H1 (cell line): ENCODE measurements around the gene RAD51B. TPM values are rescaled to one million over a fixed set of nuclear protein-coding genes. Genes with fewer than 3 reads are reported as not detected.

Experiments
- CTCF ChIA-PET: fragments of 300-600 bp; sonication (Branson Sonifier 250); formaldehyde crosslinking; loops from one replicate; lab custom pipeline; 2021; ENCODE audit not compliant: partially characterized antibody; lab: Charles Lee
- POLR2A ChIA-PET: fragments of 300-600 bp; sonication (Branson Sonifier 250); formaldehyde crosslinking; loops from one replicate; lab custom pipeline; 2021; ENCODE audit warnings: inconsistent platforms; ENCODE audit not compliant: partially characterized antibody; lab: Charles Lee
- DNase-seq, 2 experiments: peaks; one replicate each; pipeline versions ENCODE4 v3.0.0 to v3.0.0-alpha.2; 2010 to 2022; ENCODE audit warnings: low spot score in 2 of 2, low read depth in 1 of 2, mixed read lengths in 1 of 2
- FAIRE-seq: peaks from 2 replicates; lab custom pipeline; 2011; peaks lifted over from hg19 to GRCh38; lab: Jason Lieb, UNC
- H2AFZ ChIP-seq: 2 replicates; pipeline ENCODE4 v1.8.1; 2012; ENCODE audit warnings: low read length, inconsistent platforms
- H2AK5ac ChIP-seq: 2 replicates; pipeline ENCODE4 v1.6.1; 2013; ENCODE audit warnings: low read depth, low read length
- H2BK120ac ChIP-seq: replicated peaks from 2 replicates; pipeline ENCODE3; 2013; ENCODE audit warnings: low read depth, low read length, inconsistent platforms
- H2BK12ac ChIP-seq: 2 replicates; pipeline ENCODE4 v1.6.1; 2013; ENCODE audit warnings: low read depth, low read length
- H2BK15ac ChIP-seq: 2 replicates; pipeline ENCODE4 v1.6.1; 2013; ENCODE audit warnings: low read length
- H2BK20ac ChIP-seq: 2 replicates; pipeline ENCODE4 v1.6.1; 2013; ENCODE audit warnings: low read length
- H2BK5ac ChIP-seq: 2 replicates; pipeline ENCODE4 v1.6.1; 2013; ENCODE audit warnings: low read depth, low read length
- H3K14ac ChIP-seq: 2 replicates; pipeline ENCODE4 v1.6.1; 2013; ENCODE audit warnings: inconsistent platforms; ENCODE audit not compliant: insufficient read length
- H3K18ac ChIP-seq: 2 replicates; pipeline ENCODE4 v1.6.1; 2013; ENCODE audit warnings: low read length; ENCODE audit errors: extremely low read depth
- H3K23ac ChIP-seq: 2 replicates; pipeline ENCODE4 v1.6.1; 2013; ENCODE audit warnings: inconsistent platforms; ENCODE audit not compliant: insufficient read length
- H3K23me2 ChIP-seq: 2 replicates; pipeline ENCODE4 v1.6.1; 2013; ENCODE audit warnings: low read depth, low read length
- H3K27ac ChIP-seq: 2 replicates; pipeline ENCODE4 v1.6.1; 2011; ENCODE audit warnings: low read depth, low read length, inconsistent platforms
- H3K27me3 ChIP-seq, 4 experiments: replicated peaks in 1 of 4; 1 replicate in 1 of 4; 2 replicates in 3 of 4; pipeline versions ENCODE4 v1.6.1 to v1.8.1; 2011 to 2013; ENCODE audit warnings: low read length in 3 of 4, mild to moderate bottlenecking in 3 of 4, inconsistent platforms in 2 of 4, mixed read lengths in 2 of 4, moderate library complexity in 1 of 4; ENCODE audit not compliant: control insufficient read depth in 3 of 4, insufficient read depth in 3 of 4; ENCODE audit errors: extremely low read depth in 1 of 4
- H3K36me3 ChIP-seq, 4 experiments: 2 replicates each; pipeline versions ENCODE4 v1.6.1 to v1.8.1; 2011 to 2013; ENCODE audit warnings: mild to moderate bottlenecking in 4 of 4, low read length in 3 of 4, moderate library complexity in 2 of 4, control low read depth in 1 of 4, inconsistent platforms in 1 of 4; ENCODE audit not compliant: insufficient read depth in 4 of 4, control insufficient read depth in 2 of 4
- H3K4ac ChIP-seq: replicated peaks from 2 replicates; pipeline ENCODE3; 2013; ENCODE audit warnings: low read length, low read depth, mixed read lengths, inconsistent platforms; ENCODE audit not compliant: insufficient read length
- H3K4me1 ChIP-seq, 4 experiments: replicated peaks in 1 of 4; 1 replicate in 1 of 4; 2 replicates in 3 of 4; pipeline versions ENCODE4 v1.6.1 to v1.8.1; 2011 to 2013; ENCODE audit warnings: low read length in 3 of 4, inconsistent platforms in 2 of 4, mixed read lengths in 1 of 4; ENCODE audit not compliant: insufficient read depth in 4 of 4, control insufficient read depth in 3 of 4
- H3K4me2 ChIP-seq, 2 experiments: 2 replicates each; pipeline versions ENCODE4 v1.6.1 to v1.8.1; 2011 to 2013; ENCODE audit warnings: low read depth in 2 of 2, low read length in 2 of 2, control low read depth in 1 of 2, inconsistent platforms in 1 of 2, mild to moderate bottlenecking in 1 of 2; ENCODE audit not compliant: insufficient read depth in 1 of 2
- H3K4me3 ChIP-seq, 4 experiments: fragments of 200-600, 300-600 bp in 1 of 4; sonication (generic), shearing (Covaris generic), sonication (Bioruptor Twin) in 1 of 4; 2 replicates each; pipeline versions ENCODE4 v1.5.1 to v1.8.1; 2011 to 2016; ENCODE audit warnings: low read length in 4 of 4, low read depth in 3 of 4, control low read depth in 2 of 4, inconsistent platforms in 2 of 4, mild to moderate bottlenecking in 2 of 4, mixed read lengths in 1 of 4, moderate library complexity in 1 of 4; ENCODE audit not compliant: insufficient read depth in 2 of 4; ENCODE audit errors: extremely low read depth in 1 of 4
- H3K56ac ChIP-seq: replicated peaks from 2 replicates; pipeline ENCODE3; 2013; ENCODE audit warnings: low read depth, mild to moderate bottlenecking, mixed read lengths, low read length, inconsistent platforms; ENCODE audit not compliant: insufficient read length
- H3K79me1 ChIP-seq: 2 replicates; pipeline ENCODE4 v1.6.1; 2013; ENCODE audit warnings: low read depth, low read length, control low read depth
- H3K79me2 ChIP-seq, 2 experiments: 2 replicates each; pipeline versions ENCODE4 v1.6.1 to v1.8.1; 2012 to 2013; ENCODE audit warnings: low read length in 2 of 2, mild to moderate bottlenecking in 2 of 2, inconsistent platforms in 1 of 2; ENCODE audit not compliant: insufficient read depth in 2 of 2, control insufficient read depth in 1 of 2
- H3K9ac ChIP-seq, 4 experiments: replicated peaks in 1 of 4; 1 replicate in 1 of 4; 2 replicates in 3 of 4; pipeline versions ENCODE4 v1.6.1 to v1.8.1; 2011 to 2013; ENCODE audit warnings: low read depth in 3 of 4, low read length in 3 of 4, control low read depth in 2 of 4, mild to moderate bottlenecking in 2 of 4, moderate library complexity in 2 of 4, inconsistent platforms in 1 of 4; ENCODE audit errors: extremely low read depth in 1 of 4
- H3K9me3 ChIP-seq, 2 experiments: 2 replicates each; pipeline versions ENCODE4 v1.6.1 to v1.8.1; 2012 to 2013; ENCODE audit warnings: mild to moderate bottlenecking in 2 of 2, moderate library complexity in 2 of 2, control low read depth in 1 of 2, inconsistent platforms in 1 of 2, low read depth in 1 of 2, low read length in 1 of 2, mixed read lengths in 1 of 2; ENCODE audit not compliant: insufficient read depth in 2 of 2
- H4K20me1 ChIP-seq, 2 experiments: replicated peaks in 1 of 2; 2 replicates each; pipeline versions ENCODE3 to v1.8.1; 2011 to 2013; ENCODE audit warnings: inconsistent platforms in 2 of 2, low read length in 2 of 2, mild to moderate bottlenecking in 1 of 2; ENCODE audit not compliant: insufficient read depth in 2 of 2, control insufficient read depth in 1 of 2
- H4K5ac ChIP-seq: 2 replicates; pipeline ENCODE4 v1.6.1; 2013; ENCODE audit warnings: low read length, low read depth, mixed read lengths, inconsistent platforms; ENCODE audit not compliant: insufficient read length
- H4K8ac ChIP-seq: 2 replicates; pipeline ENCODE4 v1.8.0; 2013; ENCODE audit warnings: mild to moderate bottlenecking, moderate library complexity, low read length, inconsistent platforms; ENCODE audit not compliant: insufficient read depth; ENCODE audit errors: extremely low read depth
- H4K91ac ChIP-seq: replicated peaks from 2 replicates; pipeline ENCODE3; 2013; ENCODE audit warnings: low read length, mixed read lengths, inconsistent platforms; ENCODE audit not compliant: insufficient read length
- JUN ChIP-seq: IDR thresholded peaks from 2 replicates; pipeline ENCODE4 v1.6.1; 2011; ENCODE audit warnings: low read depth, mild to moderate bottlenecking, improper control_type of control experiment, low read length
- JUND ChIP-seq: IDR thresholded peaks from 2 replicates; pipeline ENCODE4 v1.6.1; 2011; ENCODE audit warnings: mild to moderate bottlenecking, improper control_type of control experiment, low read length
- WGBS, 2 experiments: shearing (Covaris generic) in 1 of 2; methylation state at CpG; one replicate each; pipeline versions ENCODE4 v1.1.6 to v1.1.7; 2013 to 2015; ENCODE audit warnings: low lambda C conversion rate in 2 of 2, mixed read lengths in 2 of 2, inconsistent platforms in 1 of 2, low coverage in 1 of 2, missing lambda C conversion rate in 1 of 2; ENCODE audit not compliant: insufficient replicate concordance in 2 of 2, insufficient coverage in 1 of 2, insufficient read length in 1 of 2; ENCODE audit errors: extremely low coverage in 1 of 2, missing lambda C conversion rate in 1 of 2; 5-methylcytosine and 5-hydroxymethylcytosine counted together
- polyA plus RNA-seq, 7 experiments: library from polyadenylated mRNA; depleted of rRNA in 3 of 7; stranded (reverse) in 5 of 7; unstranded in 2 of 7; fragments of >200 nt in 5 of 7; fragments of 200-250 nt in 2 of 7; gene quantifications; 1 replicate in 5 of 7; 2 replicates in 1 of 7; 4 replicates in 1 of 7; pipeline versions ENCODE4 v1.2.1 to v1.2.3, GENCODE V29; 2011 to 2013; ENCODE audit warnings: missing spikeins in 2 of 7, mixed read lengths in 2 of 7
- total RNA-seq: library from RNA; stranded (reverse); fragmentation: NEBNext Ultra II Directional; extraction: Animal tissue kit (Norgen Biotek cat#: 25700); gene quantifications from 2 replicates; pipeline ENCODE4 v1.2.1, GENCODE V29; 2021
- TF ChIP-seq, protein P1 (sequence below): IDR thresholded peaks from 2 replicates; pipeline ENCODE4 v1.6.1; 2012; ENCODE audit warnings: low read length, inconsistent platforms

Gene RAD51B
- total and polyA plus RNA-seq, 2 of the 8 experiments (the other 6 are each of a cell fraction or from before 2014, with no cell fraction given): 3.9 to 14.9 TPM

DNA sequence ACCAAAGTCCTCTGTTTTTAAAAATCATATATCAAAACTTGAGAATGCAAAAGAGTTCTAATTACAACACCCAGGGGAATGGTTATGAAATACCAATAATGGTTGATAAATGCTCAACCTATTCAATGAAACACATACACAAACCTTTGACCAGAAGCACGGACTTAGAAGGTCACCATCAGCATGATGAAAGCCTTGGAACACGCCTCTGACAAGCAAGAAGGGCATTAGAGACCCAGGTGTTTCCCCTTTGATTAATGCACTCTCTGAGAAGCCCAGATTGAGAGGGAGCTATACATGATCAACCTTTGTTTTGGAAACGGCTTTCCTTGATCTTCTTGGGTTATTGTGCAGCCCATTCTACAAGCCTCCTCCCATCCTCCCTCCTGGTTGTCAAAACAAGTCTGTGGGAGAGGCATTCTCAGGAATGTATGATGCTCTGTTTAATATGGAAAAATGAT, 904.3 kb downstream of the RAD51B start:
- no peak overlapping the region for H3K14ac ChIP-seq
- H3K23ac ChIP-seq: no peak overlapping the region
- no peak overlapping the region for H3K4me2 ChIP-seq
- H4K20me1 ChIP-seq: no peaks in the 10 kb centered on the region
- H2AK5ac ChIP-seq: no peak overlapping the region
- H3K9ac ChIP-seq: no peak overlapping the region
- no peak for FAIRE-seq
- ChIA-PET POLR2A (no interaction called here), CTCF (interaction anchor here (1.5 to 2.7 kb wide), 2 partner anchors 51 to 91 kb away, joined by 3 to 6 read pairs; no protein-coding TSS in a partner anchor)
- H2AFZ ChIP-seq: no peak overlapping the region
- no peak overlapping the region for H2BK20ac ChIP-seq
- H2BK5ac ChIP-seq: no peak overlapping the region
- H3K79me1 ChIP-seq: no peaks in the 10 kb centered on the region
- H3K56ac ChIP-seq: no peak overlapping the region
- DNase-seq: no peak
- peaks cover 0 to 3% (median 1%) of the 10 kb centered on the region in 4 experiments; a peak in 2 of 7 replicates for H3K4me1 ChIP-seq
- WGBS, 2 experiments: 82% methylated on average over 3 of the region's 3 CpGs; no CpG with 5 or more reads in 1 of the 2 experiments
- no peaks in the 10 kb centered on the region for H3K9me3 ChIP-seq
- no peak overlapping the region for H3K27ac ChIP-seq
- no peak overlapping the region for H3K18ac ChIP-seq
- no peak overlapping the region for H3K4me3 ChIP-seq
- no peak overlapping the region for H2BK120ac ChIP-seq
- no peak overlapping the region for H4K5ac ChIP-seq
- no peak overlapping the region for H4K8ac ChIP-seq
- no peaks in the 10 kb centered on the region for H3K36me3 ChIP-seq
- H3K23me2 ChIP-seq: no peaks in the 10 kb centered on the region; the same call in 1 of the 2 replicates
- H3K4ac ChIP-seq: no peak overlapping the region
- H4K91ac ChIP-seq: no peak overlapping the region
- no peak overlapping the region for H2BK15ac ChIP-seq
- H2BK12ac ChIP-seq: no peak overlapping the region
- H3K27me3 ChIP-seq: no peaks in the 10 kb centered on the region
- H3K79me2 ChIP-seq: no peaks in the 10 kb centered on the region
- TF ChIP-seq JUN: no peak
- TF ChIP-seq, protein P1, sequence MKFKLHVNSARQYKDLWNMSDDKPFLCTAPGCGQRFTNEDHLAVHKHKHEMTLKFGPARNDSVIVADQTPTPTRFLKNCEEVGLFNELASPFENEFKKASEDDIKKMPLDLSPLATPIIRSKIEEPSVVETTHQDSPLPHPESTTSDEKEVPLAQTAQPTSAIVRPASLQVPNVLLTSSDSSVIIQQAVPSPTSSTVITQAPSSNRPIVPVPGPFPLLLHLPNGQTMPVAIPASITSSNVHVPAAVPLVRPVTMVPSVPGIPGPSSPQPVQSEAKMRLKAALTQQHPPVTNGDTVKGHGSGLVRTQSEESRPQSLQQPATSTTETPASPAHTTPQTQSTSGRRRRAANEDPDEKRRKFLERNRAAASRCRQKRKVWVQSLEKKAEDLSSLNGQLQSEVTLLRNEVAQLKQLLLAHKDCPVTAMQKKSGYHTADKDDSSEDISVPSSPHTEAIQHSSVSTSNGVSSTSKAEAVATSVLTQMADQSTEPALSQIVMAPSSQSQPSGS: no peak
- no peak for TF ChIP-seq JUND
